BJ (cell line): ENCODE results near the gene CPTP. TPM values are rescaled to one million over a fixed set of nuclear protein-coding genes. Genes with fewer than 3 reads are reported as not detected.

Experiments used
- CTCF ChIA-PET: fragments of 350-600 bp; formaldehyde crosslinking; extraction: SDS; loops from one replicate; lab custom pipeline; 2021; ENCODE audit warnings: antibody characterized with exemption, inconsistent platforms; lab: Yijun Ruan, JAX
- POLR2A ChIA-PET: fragments of 300-600 bp; sonication (Branson Sonifier 250); formaldehyde crosslinking; extraction: SDS; loops from one replicate; lab custom pipeline; 2021; ENCODE audit warnings: antibody characterized with exemption; lab: Charles Lee
- DNase-seq: peaks from one replicate; pipeline ENCODE4 v3.0.0-alpha.2; 2011; ENCODE audit warnings: low read depth
- H3K27me3 ChIP-seq: 2 replicates; pipeline ENCODE4 v1.6.0; 2011; ENCODE audit warnings: low read length; ENCODE audit not compliant: control insufficient read depth, insufficient read depth
- H3K36me3 ChIP-seq: 2 replicates; pipeline ENCODE4 v1.5.1; 2011; ENCODE audit warnings: low read length; ENCODE audit not compliant: control insufficient read depth, insufficient read depth
- H3K4me3 ChIP-seq: 2 replicates; pipeline ENCODE4 v1.5.1; 2011; ENCODE audit warnings: low read depth, mild to moderate bottlenecking, control low read depth, low read length
- CTCF ChIP-seq: IDR thresholded peaks from 2 replicates; pipeline ENCODE4 v1.5.1; 2011; ENCODE audit warnings: low read depth, mild to moderate bottlenecking, control low read depth, inconsistent platforms, low read length, moderate library complexity; ENCODE audit not compliant: insufficient read depth
- polyA plus RNA-seq: library from polyadenylated mRNA; depleted of rRNA; stranded (reverse); fragments of >200 nt; gene quantifications from 2 replicates; pipeline ENCODE4 v1.2.3, GENCODE V29; 2011

CPTP gene
- polyA plus RNA-seq, 1 experiment = 14.2 TPM

GRCh38 chr1:1325288-1326074 is 879 bp downstream of the CPTP start:
- DNase-seq = no peak
- POLR2A ChIA-PET = no interaction called here
- Histone ChIP-seq H3K27me3 (no peaks in the 10 kb centered on the region), H3K36me3 (peaks cover 16% of the 10 kb centered on the region), H3K4me3 (peak overlapping the region; percentile 98)
- CTCF ChIA-PET = no interaction called here
- no peak for TF ChIP-seq CTCF

DNA sequence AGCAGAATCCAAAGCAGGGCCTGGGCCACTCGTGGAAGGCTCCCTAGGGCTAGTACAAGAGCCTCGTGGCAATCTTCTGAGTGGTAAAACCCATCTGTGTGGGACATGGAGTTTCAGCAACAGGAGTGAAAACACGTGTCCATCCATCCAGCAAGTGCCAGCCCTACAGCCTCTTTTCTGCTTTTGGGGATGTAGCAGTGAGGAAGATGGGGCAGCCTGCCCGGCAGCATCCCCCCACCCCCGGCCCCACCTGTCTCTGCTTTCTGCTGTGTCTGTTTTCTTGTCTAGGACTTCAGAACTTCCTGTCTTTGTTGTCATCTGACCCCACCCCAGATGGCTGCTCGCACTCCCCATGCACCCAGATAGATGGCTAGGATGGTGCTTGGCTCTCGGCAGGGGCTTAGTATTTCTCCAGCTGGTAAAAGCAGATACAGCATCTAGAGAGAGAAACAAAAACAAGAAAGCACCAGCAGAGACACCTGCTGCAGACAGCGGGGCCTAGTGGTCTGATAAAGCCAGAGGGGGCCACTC is 1.5 kb downstream of the CPTP start:
- H3K36me3 ChIP-seq = peaks cover 12% of the 10 kb centered on the region
- ChIA-PET POLR2A (no interaction called here), CTCF (no interaction called here)
- DNase-seq = no peak
- no peaks in the 10 kb centered on the region for H3K27me3 ChIP-seq
- H3K4me3 ChIP-seq = no peak overlapping the region; the same call in 1 of the 2 replicates
- TF ChIP-seq CTCF = no peak

DNA sequence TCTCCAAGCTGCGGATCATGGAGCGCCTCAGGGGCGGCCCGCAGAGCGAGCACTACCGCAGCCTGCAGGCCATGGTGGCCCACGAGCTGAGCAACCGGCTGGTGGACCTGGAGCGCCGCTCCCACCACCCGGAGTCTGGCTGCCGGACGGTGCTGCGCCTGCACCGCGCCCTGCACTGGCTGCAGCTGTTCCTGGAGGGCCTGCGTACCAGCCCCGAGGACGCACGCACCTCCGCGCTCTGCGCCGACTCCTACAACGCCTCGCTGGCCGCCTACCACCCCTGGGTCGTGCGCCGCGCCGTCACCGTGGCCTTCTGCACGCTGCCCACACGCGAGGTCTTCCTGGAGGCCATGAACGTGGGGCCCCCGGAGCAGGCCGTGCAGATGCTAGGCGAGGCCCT is 2.7 kb downstream of the CPTP start:
- no peak for DNase-seq
- TF ChIP-seq CTCF = no peak
- ChIA-PET POLR2A (no interaction called here), CTCF (no interaction called here)
- Histone ChIP-seq H3K4me3 (no peak overlapping the region), H3K36me3 (peaks cover 9% of the 10 kb centered on the region), H3K27me3 (no peaks in the 10 kb centered on the region)

DNA sequence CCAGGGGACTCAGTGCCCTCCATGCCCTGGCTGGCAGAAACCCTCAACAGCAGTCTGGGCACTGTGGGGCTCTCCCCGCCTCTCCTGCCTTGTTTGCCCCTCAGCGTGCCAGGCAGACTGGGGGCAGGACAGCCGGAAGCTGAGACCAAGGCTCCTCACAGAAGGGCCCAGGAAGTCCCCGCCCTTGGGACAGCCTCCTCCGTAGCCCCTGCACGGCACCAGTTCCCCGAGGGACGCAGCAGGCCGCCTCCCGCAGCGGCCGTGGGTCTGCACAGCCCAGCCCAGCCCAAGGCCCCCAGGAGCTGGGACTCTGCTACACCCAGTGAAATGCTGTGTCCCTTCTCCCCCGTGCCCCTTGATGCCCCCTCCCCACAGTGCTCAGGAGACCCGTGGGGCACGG is 3.7 kb downstream of the CPTP start:
- DNase-seq = no peak
- Histone ChIP-seq H3K27me3 (no peaks in the 10 kb centered on the region), H3K4me3 (no peak overlapping the region), H3K36me3 (peaks cover 9% of the 10 kb centered on the region)
- no peak for TF ChIP-seq CTCF
- CTCF ChIA-PET = no interaction called here
- POLR2A ChIA-PET = no interaction called here

GRCh38 chr1:1329304-1330210 is 5.0 kb downstream of the CPTP start:
- CTCF ChIA-PET = interaction anchor here (3.4 kb wide), 1 partner anchor 42 kb away, joined by 10 read pairs; no protein-coding TSS in a partner anchor
- H3K36me3 ChIP-seq = peaks cover 9% of the 10 kb centered on the region
- POLR2A ChIA-PET = no interaction called here
- H3K27me3 ChIP-seq = no peaks in the 10 kb centered on the region
- no peak for DNase-seq
- TF ChIP-seq CTCF = no peak
- no peak overlapping the region for H3K4me3 ChIP-seq
